CD4-positive, alpha-beta memory T cell (primary cell): ENCODE results near the gene IFT88. TPM values are rescaled to one million over a fixed set of nuclear protein-coding genes. Genes with fewer than 3 reads are reported as not detected.

Source experiments
- CTCF ChIA-PET: fragments of 350-600 bp; sonication (Branson Sonifier 250); formaldehyde crosslinking; loops from one replicate; lab custom pipeline; 2021; ENCODE audit warnings: inconsistent platforms; ENCODE audit not compliant: partially characterized antibody; lab: Charles Lee
- POLR2A ChIA-PET: fragments of 350-600 bp; sonication (Branson Sonifier 250); formaldehyde crosslinking; loops from one replicate; lab custom pipeline; 2021; ENCODE audit not compliant: partially characterized antibody; lab: Charles Lee
- DNase-seq, 5 donors: peaks; one replicate each; pipeline versions ENCODE4 v3.0.0 to v3.0.0-alpha.2; 2020 to 2022; ENCODE audit warnings: mixed read lengths in 1 of 5
- H3K27ac ChIP-seq: one replicate; pipeline ENCODE4 v1.7.0; 2013; ENCODE audit warnings: low read depth, low read length
- H3K27me3 ChIP-seq: 2 replicates; pipeline ENCODE4 v1.7.0; 2013; ENCODE audit warnings: mild to moderate bottlenecking, low read length, moderate library complexity; ENCODE audit not compliant: insufficient read depth
- H3K36me3 ChIP-seq: 2 replicates; pipeline ENCODE4 v1.7.0; 2013; ENCODE audit warnings: mild to moderate bottlenecking, low read length, moderate library complexity; ENCODE audit not compliant: insufficient read depth
- H3K4me1 ChIP-seq: 2 replicates; pipeline ENCODE4 v1.7.0; 2013; ENCODE audit warnings: mild to moderate bottlenecking, low read length, moderate library complexity; ENCODE audit not compliant: insufficient read depth
- H3K4me3 ChIP-seq, 2 donors: one replicate each; pipeline ENCODE4 v1.7.0; 2013; ENCODE audit warnings: low read length in 2 of 2, mild to moderate bottlenecking in 1 of 2
- H3K9me3 ChIP-seq, 2 donors: one replicate each; pipeline ENCODE4 v1.7.0; 2013; ENCODE audit warnings: low read length in 2 of 2, control low read depth in 1 of 2; ENCODE audit not compliant: control insufficient read depth in 1 of 2
- H3K27ac Mint-ChIP-seq, 7 donors: one replicate each; pipeline ENCODE4 v1.8.0; 2020 to 2021; ENCODE audit warnings: mixed read lengths in 7 of 7, mild to moderate bottlenecking in 6 of 7, inconsistent platforms in 3 of 7, moderate library complexity in 3 of 7
- H3K27me3 Mint-ChIP-seq, 2 donors: one replicate each; pipeline ENCODE4 v1.8.0; 2020 to 2021; ENCODE audit warnings: mixed read lengths in 2 of 2
- H3K36me3 Mint-ChIP-seq, 2 donors: one replicate each; pipeline ENCODE4 v1.8.0; 2020 to 2021; ENCODE audit warnings: mixed read lengths in 2 of 2, inconsistent platforms in 1 of 2, mild to moderate bottlenecking in 1 of 2
- H3K4me1 Mint-ChIP-seq, 4 donors: one replicate each; pipeline ENCODE4 v1.8.0; 2020 to 2021; ENCODE audit warnings: mixed read lengths in 4 of 4, mild to moderate bottlenecking in 1 of 4
- H3K4me3 Mint-ChIP-seq, 8 donors: one replicate each; pipeline ENCODE4 v1.8.0; 2020 to 2021; ENCODE audit warnings: mixed read lengths in 8 of 8, mild to moderate bottlenecking in 7 of 8, moderate library complexity in 6 of 8, inconsistent platforms in 3 of 8
- H3K9me3 Mint-ChIP-seq, 8 donors: one replicate each; pipeline ENCODE4 v1.8.0; 2020 to 2021; ENCODE audit warnings: mixed read lengths in 8 of 8, mild to moderate bottlenecking in 5 of 8, inconsistent platforms in 3 of 8, moderate library complexity in 1 of 8
- intact Hi-C: fragments of 100-400 bp; cut with micrococcal nuclease; formaldehyde crosslinking; loops from one replicate; pipeline ENCODE4 v1.15.1; 2023
- polyA plus RNA-seq, 2 donors: library from polyadenylated mRNA; unstranded; fragments of 300-500 nt; fragmentation: Illumina TruSeq; gene quantifications; one replicate each; pipeline ENCODE4 v1.2.3, GENCODE V29; 2021
- total RNA-seq, 2 experiments: library from RNA; stranded (reverse); gene quantifications; one replicate each; pipeline ENCODE4 v1.2.3, GENCODE V29; 2021

Gene IFT88, protein sequence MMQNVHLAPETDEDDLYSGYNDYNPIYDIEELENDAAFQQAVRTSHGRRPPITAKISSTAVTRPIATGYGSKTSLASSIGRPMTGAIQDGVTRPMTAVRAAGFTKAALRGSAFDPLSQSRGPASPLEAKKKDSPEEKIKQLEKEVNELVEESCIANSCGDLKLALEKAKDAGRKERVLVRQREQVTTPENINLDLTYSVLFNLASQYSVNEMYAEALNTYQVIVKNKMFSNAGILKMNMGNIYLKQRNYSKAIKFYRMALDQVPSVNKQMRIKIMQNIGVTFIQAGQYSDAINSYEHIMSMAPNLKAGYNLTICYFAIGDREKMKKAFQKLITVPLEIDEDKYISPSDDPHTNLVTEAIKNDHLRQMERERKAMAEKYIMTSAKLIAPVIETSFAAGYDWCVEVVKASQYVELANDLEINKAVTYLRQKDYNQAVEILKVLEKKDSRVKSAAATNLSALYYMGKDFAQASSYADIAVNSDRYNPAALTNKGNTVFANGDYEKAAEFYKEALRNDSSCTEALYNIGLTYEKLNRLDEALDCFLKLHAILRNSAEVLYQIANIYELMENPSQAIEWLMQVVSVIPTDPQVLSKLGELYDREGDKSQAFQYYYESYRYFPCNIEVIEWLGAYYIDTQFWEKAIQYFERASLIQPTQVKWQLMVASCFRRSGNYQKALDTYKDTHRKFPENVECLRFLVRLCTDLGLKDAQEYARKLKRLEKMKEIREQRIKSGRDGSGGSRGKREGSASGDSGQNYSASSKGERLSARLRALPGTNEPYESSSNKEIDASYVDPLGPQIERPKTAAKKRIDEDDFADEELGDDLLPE
- total RNA-seq: 1 to 10 TPM; 8.3 to 9.8 TPM
- 1 to 10 TPM; 5.0 to 7.8 TPM for polyA plus RNA-seq

DNA sequence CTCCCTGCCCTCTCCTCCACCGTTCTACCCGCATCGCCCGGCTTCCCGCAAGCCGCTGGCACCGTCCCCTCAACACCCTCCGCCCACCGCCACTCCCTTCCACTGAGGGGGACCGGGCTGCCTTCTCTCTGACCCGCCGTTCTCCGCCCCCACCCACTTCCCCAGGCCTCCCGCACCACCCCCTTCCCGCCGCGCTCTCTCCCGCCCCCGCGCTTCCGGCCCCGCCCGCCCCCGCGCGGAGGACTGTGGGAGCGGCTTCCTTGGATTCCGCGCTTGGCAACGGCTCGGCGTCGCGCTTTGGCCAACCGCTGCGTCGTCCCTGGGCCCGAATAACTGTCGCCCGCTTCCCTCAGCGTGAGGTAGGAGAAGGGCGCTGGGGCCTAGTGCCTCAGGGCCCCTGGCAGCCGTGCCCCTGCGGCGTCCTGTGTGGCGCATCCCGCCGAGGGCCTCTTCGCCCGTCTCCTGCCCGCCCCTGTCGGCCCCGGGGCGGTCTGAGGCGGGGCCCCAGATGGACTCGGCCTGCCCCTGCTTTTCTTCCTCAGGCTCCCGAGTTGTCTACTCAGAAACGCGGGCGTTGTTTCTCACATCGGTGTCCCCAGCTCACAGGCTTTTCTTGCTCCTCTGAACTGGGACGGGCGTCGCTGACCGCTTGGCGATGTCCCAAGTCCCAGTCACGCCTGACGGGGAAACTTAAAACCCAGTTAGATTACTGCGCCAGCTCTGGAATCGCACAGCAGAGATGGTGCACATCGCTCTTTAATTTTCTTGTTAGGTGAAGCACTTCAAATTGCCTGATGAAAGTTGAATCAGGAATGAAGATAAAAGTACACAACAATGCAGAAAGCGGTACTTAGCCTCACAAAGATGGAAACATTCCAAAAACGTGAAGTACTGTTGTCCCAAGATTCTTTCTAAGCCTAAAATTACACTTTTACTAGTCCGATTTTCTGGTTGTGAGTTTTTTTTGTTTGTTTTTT lies at the start of gene IFT88:
Gene IFT88 (plus strand): TSS at position 260 of the 977 bp plus-strand sequence. CDS start 7,229 bp downstream, outside the sequence.
- Mint-ChIP-seq H3K9me3 (peaks cover 0 to 10% (median 4%) of the 10 kb centered on the region in 8 donors), H3K4me1 (peaks cover 10 to 19% (median 14%) of the 10 kb centered on the region in 4 donors), H3K36me3 (peaks cover 3 to 12% of the 10 kb centered on the region in 2 donors), H3K27me3 (no peaks in the 10 kb centered on the region), H3K27ac (peak within 1 kb of the TSS; percentile 92 to 96 (median 92)), H3K4me3 (peak within 1 kb of the TSS; percentile 92 to 95 (median 94))
- POLR2A ChIA-PET: interaction anchor here (0.7 to 1.3 kb wide), 5 partner anchors 12 to 206 kb away, joined by 3 to 6 read pairs (median 4); partner anchors contain the start of genes CRYL1, EEF1AKMT1 and IL17D
- CTCF ChIA-PET: interaction anchor here (1.2 to 2.2 kb wide), 3 partner anchors 41 to 261 kb away, joined by 3 to 9 read pairs (median 3); partner anchors contain the start of gene CRYL1
- peak; percentile 78 to 86 (median 80) for DNase-seq
- Histone ChIP-seq H3K4me3 (peak within 1 kb of the TSS; percentile 56 to 61), H3K27ac (peak within 1 kb of the TSS; percentile 53), H3K27me3 (no peaks in the 10 kb centered on the region), H3K36me3 (no peaks in the 10 kb centered on the region), H3K9me3 (no peaks in the 10 kb centered on the region), H3K4me1 (peaks cover 16% of the 10 kb centered on the region)
- intact Hi-C loops: loop anchor here (1.0 to 2.0 kb wide), 6 partner anchors 41 to 732 kb away; partner anchors contain the start of genes EEF1AKMT1 and XPO4

DNA sequence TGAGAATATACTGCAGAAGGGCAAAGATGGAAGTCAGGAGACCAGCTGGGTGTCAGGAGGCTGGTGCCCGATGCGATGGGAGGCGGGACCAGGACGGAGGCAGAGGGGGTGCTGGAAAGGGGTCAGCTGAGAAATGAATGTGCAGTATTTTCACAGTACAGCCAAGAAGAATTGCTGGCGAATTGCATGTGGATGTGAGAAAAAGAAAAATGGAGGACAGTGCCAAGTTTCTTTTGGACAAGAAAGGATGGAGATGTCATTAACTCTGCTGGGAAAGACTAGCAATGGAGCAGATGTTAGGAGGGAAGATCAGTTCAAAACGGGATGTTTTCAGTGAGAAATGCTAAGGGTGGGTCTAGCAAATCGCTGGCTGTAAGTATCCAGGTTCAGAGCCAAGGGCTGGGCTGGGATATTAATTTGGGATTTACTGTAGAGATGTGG lies 48.3 kb upstream of the IFT88 start:
- no peak overlapping the region for H3K27ac ChIP-seq
- H3K27me3 ChIP-seq: no peaks in the 10 kb centered on the region
- intact Hi-C loops: no loop called here
- POLR2A ChIA-PET: no interaction called here
- H3K4me3 ChIP-seq: no peak overlapping the region
- no peaks in the 10 kb centered on the region for H3K27me3 Mint-ChIP-seq
- no peak for DNase-seq
- peaks cover 0 to 2% (median 0%) of the 10 kb centered on the region in 8 donors for H3K9me3 Mint-ChIP-seq
- H3K36me3 ChIP-seq: no peaks in the 10 kb centered on the region
- no peaks in the 10 kb centered on the region for H3K9me3 ChIP-seq
- H3K4me3 Mint-ChIP-seq: no peak overlapping the region
- H3K36me3 Mint-ChIP-seq: peaks cover 4 to 6% of the 10 kb centered on the region in 2 donors
- CTCF ChIA-PET: no interaction called here
- H3K4me1 Mint-ChIP-seq: peaks cover 2 to 11% (median 5%) of the 10 kb centered on the region in 4 donors
- H3K4me1 ChIP-seq: no peaks in the 10 kb centered on the region
- peak overlapping the region in 2 of 7 donors; percentile 51 to 61 for H3K27ac Mint-ChIP-seq

DNA sequence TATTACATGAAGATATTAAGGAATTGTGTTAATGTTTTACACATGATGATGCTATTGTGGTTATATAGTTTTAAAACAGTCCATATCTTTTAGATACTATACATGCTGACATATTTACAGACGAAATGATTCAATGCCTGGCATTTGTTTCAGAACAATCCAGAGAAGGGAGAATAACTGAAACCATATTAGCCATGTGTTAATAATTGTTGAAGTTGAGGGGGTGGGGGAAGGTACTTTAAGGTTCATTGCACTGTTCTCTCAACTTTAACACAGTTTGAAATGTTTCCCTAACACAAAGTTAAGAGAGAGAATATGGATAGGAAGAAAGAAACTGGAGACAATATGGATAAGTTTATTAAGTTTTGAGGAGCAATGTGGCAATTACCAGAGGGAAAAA lies 47.1 kb upstream of the IFT88 start:
- intact Hi-C loops: no loop called here
- ChIA-PET POLR2A (no interaction called here), CTCF (no interaction called here)
- no peak for DNase-seq
- Mint-ChIP-seq H3K4me3 (no peak overlapping the region), H3K27me3 (no peaks in the 10 kb centered on the region), H3K4me1 (peaks cover 6 to 19% (median 10%) of the 10 kb centered on the region in 4 donors), H3K27ac (peak overlapping the region in 1 of 7 donors; percentile 15), H3K9me3 (peaks cover 0 to 2% (median 0%) of the 10 kb centered on the region in 8 donors), H3K36me3 (peaks cover 0 to 3% of the 10 kb centered on the region in 2 donors)
- no peaks in the 10 kb centered on the region for H3K36me3 ChIP-seq
- H3K27ac ChIP-seq: no peak overlapping the region
- H3K4me1 ChIP-seq: peaks cover 5% of the 10 kb centered on the region
- no peak overlapping the region for H3K4me3 ChIP-seq
- no peaks in the 10 kb centered on the region for H3K9me3 ChIP-seq
- H3K27me3 ChIP-seq: no peaks in the 10 kb centered on the region

DNA sequence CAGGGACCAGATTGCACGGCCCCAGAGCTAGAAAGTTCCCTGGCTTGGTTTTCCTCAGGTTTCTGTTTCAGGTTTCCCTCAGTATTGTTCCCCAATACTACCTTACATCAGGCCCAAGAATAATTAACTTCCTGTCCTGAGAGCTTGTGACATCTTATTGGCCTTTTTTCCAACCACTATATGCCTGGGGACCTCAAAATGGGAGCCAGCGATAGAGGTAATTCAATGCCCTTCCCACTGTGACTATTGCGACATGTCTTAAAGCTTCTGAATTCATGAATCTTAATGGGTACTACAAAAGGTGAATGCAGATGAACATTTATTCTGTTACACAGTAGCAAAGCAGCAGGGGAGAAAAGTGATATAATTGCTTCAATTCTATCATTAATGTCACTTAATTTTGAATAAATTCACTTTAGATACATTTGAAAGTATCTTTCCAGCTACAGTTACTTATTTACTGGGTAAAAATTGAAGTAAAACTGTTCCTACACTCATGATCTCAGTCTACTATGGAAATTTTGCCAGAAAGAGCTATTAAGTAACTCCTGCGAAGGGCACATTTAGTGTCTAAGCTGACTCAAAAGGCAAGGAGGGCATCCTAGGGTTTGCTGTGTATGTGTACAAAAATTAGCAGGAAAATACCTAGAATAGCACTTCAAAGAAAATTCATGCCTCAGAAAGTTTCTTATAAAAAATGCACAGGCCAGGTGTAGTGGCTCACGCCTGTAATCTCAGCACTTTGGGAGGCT lies 45.4 kb upstream of the IFT88 start:
- Mint-ChIP-seq H3K27me3 (no peaks in the 10 kb centered on the region), H3K4me1 (peaks cover 13 to 28% (median 18%) of the 10 kb centered on the region in 4 donors), H3K9me3 (peaks cover 0 to 2% (median 0%) of the 10 kb centered on the region in 8 donors), H3K4me3 (no peak overlapping the region), H3K27ac (peak overlapping the region in 1 of 7 donors; percentile 46), H3K36me3 (peaks cover 0 to 3% of the 10 kb centered on the region in 2 donors)
- Histone ChIP-seq H3K27ac (no peak overlapping the region), H3K4me1 (peaks cover 10% of the 10 kb centered on the region), H3K36me3 (no peaks in the 10 kb centered on the region), H3K9me3 (no peaks in the 10 kb centered on the region), H3K27me3 (no peaks in the 10 kb centered on the region), H3K4me3 (no peak overlapping the region)
- intact Hi-C loops: no loop called here
- ChIA-PET POLR2A (no interaction called here), CTCF (interaction anchor here (1.3 kb wide), 1 partner anchor 307 kb away, joined by 3 read pairs; no protein-coding TSS in a partner anchor)
- DNase-seq: no peak

DNA sequence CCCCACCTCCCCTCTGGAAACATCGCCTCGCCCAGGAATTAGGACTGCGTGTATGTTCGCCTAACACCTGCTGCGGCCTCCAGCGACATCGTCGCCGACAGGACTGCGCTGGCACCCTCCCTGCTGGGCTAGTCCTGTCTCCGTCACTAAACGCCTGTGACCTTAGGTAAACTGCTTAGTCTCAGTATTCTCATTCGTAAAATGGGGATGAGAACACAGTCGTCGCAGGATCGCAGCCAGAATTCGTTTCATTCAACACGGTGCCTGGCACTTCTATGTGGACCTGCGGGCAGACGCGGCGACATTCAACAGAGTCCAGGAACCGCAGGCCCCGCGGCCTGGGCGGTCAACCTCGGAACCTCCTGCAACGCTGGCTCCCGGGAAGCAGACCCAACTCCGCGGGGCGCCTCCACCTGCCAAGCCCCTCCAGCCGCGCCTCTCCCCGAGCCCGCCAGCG lies 41.8 kb upstream of the IFT88 start:
- H3K27me3 Mint-ChIP-seq: no peaks in the 10 kb centered on the region
- Histone ChIP-seq H3K27me3 (no peaks in the 10 kb centered on the region), H3K27ac (peak overlapping the region; percentile 73), H3K4me3 (peak overlapping the region; percentile 49 to 83), H3K4me1 (peaks cover 14% of the 10 kb centered on the region), H3K36me3 (no peaks in the 10 kb centered on the region), H3K9me3 (no peaks in the 10 kb centered on the region)
- H3K36me3 Mint-ChIP-seq: no peaks in the 10 kb centered on the region
- peak overlapping the region; percentile 57 to 89 (median 87) for H3K27ac Mint-ChIP-seq
- intact Hi-C loops: loop anchor here (1.0 to 2.0 kb wide), 3 partner anchors 49 to 248 kb away; partner anchors contain the start of gene EEF1AKMT1
- POLR2A ChIA-PET: interaction anchor here (1.1 to 2.7 kb wide), 5 partner anchors 10 to 377 kb away, joined by 3 to 9 read pairs (median 3); partner anchors contain the start of genes EEF1AKMT1 and XPO4
- peak; percentile 17 to 40 (median 32) for DNase-seq
- H3K4me3 Mint-ChIP-seq: peak overlapping the region; percentile 81 to 91 (median 89)
- CTCF ChIA-PET: interaction anchor here (0.7 kb wide), 1 partner anchor 41 kb away, joined by 3 read pairs; no protein-coding TSS in a partner anchor
- H3K9me3 Mint-ChIP-seq: peaks cover 0 to 2% (median 0%) of the 10 kb centered on the region in 8 donors
- H3K4me1 Mint-ChIP-seq: peaks cover 12 to 29% (median 22%) of the 10 kb centered on the region in 4 donors
